GM19467 (cell line): ENCODE measurements around the gene RDH14.

Experiments used
- ATAC-seq: cut with Tn5 transposase; IDR thresholded peaks from one replicate; pipeline ENCODE4 v1.9.1; 2021; ENCODE audit warnings: mild to moderate bottlenecking, moderate library complexity; ENCODE audit not compliant: unreplicated experiment

The RDH14 gene

DNA sequence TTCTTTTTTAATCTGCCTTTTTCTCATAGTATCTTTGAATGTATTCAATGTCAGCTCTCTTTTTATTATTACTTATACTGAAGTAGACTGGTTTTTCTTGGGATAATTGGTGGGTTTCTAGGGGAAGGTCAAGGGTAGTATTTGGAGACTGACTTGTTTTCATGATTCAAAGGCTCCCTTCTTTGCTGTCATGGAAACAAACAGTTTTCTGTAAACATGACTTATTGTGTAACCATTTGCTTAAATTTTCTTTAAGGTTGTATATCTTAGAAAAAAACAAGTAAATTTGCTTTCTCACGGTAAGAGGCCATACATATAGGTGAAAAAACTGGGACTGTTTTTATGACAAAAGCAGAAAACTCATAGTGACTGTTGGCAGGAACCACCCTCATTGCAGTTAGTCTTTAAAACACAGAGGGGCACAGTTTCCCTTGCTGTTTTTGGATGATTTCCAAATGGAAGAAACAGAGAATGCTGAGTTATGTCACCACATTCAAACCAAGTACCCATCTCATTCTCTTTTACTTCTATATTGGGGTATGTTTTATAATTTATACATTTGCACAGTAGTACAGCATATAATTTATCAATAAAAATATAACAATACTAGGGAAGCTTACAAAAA is 5.8 kb upstream of the RDH14 start:
- ATAC-seq: no peak

DNA sequence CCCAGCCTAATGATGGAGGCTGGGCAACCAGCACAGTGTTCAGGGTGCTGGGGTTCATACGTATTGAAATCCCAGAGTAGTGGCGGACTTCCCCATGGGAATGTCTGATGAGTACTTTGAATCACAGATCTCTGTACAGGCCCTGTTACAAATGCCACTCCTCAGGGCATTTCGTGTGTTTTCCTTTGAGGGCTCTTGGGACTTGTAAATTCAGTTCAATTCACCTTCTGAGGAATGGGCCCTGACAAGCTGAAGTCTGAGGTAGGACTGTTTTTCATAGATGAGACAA is 288 bp upstream of the RDH14 start:
- no peak for ATAC-seq

DNA sequence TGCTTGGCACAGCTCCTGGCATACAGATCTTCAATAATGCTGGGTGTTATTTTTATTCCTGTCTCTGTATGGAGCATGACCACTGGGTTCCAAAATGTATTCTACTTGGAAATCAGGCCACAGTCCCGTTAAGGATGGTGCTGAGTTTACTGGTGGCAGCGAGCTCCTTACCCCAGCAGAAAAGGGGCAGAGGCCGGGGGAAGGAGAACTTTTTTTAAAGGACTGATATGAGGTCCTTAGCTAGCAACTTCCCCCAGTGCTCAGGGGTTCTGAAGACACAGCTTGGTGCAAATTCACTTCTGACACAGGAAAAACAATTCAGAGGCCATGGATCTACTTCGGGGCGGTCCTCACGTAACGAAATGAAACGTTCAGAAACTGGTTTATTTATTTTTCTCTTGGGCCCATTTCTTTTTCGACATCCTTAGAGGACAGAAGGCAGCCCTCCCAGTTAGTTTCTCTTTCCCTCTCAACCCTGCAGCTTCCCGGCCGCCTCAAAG is 872 bp downstream of the RDH14 start:
- no peak for ATAC-seq

DNA sequence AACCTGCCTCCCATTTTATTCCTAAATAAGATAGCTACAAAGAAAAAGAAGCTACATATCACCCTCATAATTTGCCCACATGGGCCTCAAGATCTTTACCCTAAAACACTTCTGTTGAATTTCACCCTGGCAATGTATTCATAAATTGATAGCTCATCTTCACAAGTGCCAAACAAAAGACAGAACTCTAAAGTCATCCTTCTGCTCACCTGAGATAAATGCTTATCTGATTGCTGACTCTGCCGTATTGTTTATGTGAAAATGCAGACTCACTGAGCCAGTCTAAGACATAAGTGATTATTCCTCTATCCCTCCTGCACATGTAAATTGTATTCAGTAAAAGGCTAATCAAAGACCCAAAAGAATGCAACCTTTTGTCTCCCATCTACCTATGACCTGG is 2.0 kb downstream of the RDH14 start:
- no peak for ATAC-seq

GRCh38 chr2:18557121-18557520 is 3.3 kb downstream of the RDH14 start:
- ATAC-seq: no peak

DNA sequence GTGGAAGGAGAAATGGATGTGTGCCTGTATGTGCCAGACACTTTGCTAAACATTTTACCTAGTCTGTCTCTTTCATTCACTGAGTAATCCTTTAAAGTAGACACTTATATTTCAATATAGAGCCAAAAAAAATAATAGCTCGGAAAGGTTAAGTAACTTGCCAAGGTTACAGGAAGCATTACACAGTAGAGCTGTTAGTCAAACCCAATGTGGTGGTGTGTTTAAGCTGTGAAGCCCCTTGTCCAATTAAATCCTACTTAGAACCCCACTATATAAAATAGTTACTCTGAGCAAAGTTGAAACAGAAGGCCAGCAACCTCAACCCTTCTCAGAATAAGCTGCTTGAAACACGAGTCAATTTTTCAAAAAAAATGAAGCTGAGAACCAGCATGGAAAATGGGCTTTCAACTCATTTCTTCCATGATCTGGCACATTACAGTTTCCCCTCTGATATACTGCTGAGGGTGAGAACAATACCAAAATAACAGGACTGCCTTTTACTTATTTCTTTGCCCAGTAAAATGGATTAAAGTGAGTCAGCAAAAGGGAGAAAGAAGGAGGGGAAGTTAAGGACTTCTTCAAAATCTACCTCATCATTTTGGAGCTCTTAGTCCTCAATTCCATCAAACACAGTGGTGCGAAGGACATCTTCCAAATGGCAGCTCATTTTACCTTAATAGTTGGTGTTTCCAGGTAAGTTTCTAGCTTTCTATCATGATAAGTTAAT is 7.9 kb downstream of the RDH14 start:
- no peak for ATAC-seq

GRCh38 chr2:18551623-18552022 is 8.8 kb downstream of the RDH14 start:
- no peak for ATAC-seq

DNA sequence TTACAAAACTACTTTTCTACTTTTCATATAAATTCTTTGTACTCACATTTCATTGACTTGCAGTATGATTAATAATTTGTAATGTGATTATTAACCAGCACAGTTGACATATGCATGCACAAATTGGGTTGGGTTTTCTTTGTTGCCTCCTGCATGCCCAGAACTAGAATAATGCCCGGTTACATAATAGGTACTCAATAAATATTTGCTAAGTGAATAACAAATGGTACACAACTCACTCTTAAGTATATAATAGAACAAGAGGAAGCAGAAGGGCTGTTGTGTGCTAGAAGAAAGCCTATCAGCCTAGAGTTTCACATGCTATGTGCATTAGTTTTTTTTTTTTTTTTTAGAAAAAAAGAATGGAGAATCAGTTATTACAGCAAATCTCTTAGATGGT is 9.3 kb downstream of the RDH14 start:
- no peak for ATAC-seq

DNA sequence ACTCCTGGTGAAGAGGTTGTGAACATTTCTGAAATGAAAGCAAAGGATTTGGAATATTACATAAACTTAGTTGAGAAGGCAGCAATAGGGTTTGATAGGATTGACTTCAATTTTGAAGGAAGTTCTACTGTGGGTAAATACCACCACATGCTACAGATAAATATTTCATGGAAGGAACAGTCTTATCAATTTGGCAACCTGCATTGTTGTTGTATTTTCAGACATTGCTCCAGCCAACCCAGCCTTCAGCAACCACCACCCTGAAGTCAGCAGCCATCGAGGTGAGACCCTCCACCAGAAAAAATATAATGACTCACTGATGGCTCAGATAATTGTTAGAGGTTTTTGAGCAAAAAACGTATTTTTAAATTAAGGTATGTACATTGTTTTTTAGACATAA is 10.0 kb downstream of the RDH14 start:
- no peak for ATAC-seq

DNA sequence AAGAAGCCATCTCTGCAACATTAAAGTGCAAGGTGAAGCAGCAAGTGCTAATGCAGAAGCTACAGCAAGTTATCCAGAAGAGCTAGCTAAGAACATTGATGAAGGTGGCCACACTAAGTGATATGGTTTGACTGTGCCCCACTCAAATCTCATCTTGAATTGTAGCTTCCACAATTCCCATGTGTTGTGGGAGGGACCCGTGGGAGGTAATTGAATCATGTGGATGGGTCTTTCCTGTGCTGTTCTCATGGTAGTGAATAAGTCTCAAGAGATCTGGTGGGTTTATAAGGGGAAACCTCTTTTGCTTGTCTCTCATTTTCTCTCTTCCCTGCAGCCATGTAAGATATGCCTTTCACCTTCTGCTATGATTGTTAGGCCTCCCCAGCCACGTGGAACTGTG is 11.4 kb downstream of the RDH14 start:
- no peak for ATAC-seq

GRCh38 chr2:18548621-18549020 is 11.8 kb downstream of the RDH14 start:
- ATAC-seq: no peak

GRCh38 chr2:18546567-18546966 is 13.9 kb downstream of the RDH14 start:
- no peak for ATAC-seq

DNA sequence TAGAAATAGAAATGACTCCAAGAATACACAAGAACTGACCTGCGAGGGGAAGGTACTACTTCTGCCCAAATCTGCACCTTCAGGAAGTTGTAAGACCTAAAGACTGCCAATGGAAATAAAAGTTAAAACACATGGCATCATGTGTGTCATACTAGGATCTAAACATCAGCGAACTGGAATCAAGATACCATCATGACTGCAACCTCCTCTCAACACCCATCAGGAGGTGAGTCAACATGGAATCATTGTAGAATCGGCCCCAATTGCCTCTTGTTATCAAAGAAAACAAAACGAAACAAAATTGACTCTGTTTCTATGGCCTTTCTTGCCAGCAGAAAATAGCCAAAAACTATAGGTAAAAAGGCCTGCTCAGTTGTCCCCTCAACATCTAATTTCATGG is 15.1 kb downstream of the RDH14 start:
- no peak for ATAC-seq

- ATAC-seq: no peak
Measured at GRCh38 chr2:18544171-18544570, 16.3 kb downstream of the RDH14 start.

GRCh38 chr2:18540872-18541271 is 19.6 kb downstream of the RDH14 start:
- no peak for ATAC-seq

GRCh38 chr2:18536697-18537096 is 23.8 kb downstream of the RDH14 start:
- no peak for ATAC-seq

GRCh38 chr2:18536100-18536499 is 24.4 kb downstream of the RDH14 start:
- ATAC-seq: no peak

- ATAC-seq: no peak
Measured at GRCh38 chr2:18531194-18531593, 29.3 kb downstream of the RDH14 start.

DNA sequence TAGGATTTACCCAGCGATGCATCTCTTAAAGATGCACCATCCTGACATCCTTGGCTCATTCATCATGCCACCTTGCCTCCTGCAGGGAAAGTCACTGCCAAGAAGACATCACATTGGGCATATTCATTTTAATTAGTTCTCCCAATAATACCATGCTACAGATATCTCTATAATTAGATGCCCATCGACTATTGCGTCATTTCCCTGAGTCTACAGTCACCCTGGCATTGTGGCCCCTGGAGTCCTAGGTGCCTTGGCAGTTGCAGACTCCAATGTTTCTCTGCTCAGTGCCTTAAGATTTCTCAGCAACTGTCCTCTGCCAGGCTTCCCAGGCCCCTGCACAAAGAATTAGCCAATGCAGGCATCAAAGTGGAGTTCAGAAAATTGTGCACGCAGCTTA is 32.6 kb downstream of the RDH14 start:
- ATAC-seq: no peak

- ATAC-seq: no peak
Measured at GRCh38 chr2:18527326-18527725, 33.1 kb downstream of the RDH14 start.

- ATAC-seq: no peak
Measured at GRCh38 chr2:18526429-18526828, 34.0 kb downstream of the RDH14 start.

GRCh38 chr2:18525852-18526251 is 34.6 kb downstream of the RDH14 start:
- no peak for ATAC-seq

- no peak for ATAC-seq
Measured at GRCh38 chr2:18525236-18525635, 35.2 kb downstream of the RDH14 start.
